Breast epithelium (tissue), 4 donors: ENCODE data around the gene LRRC32. TPM values are rescaled to one million over a fixed set of nuclear protein-coding genes. Genes with fewer than 3 reads are reported as not detected.
"Not testable (repeated sequence)": the region's sequence is repeated elsewhere in the genome, so short reads cannot be mapped to it uniquely, and the experiment has no call there.

Experiments used
- DNase-seq, 2 donors: peaks; one replicate each; pipeline ENCODE4 v3.0.0-alpha.2; 2019; ENCODE audit warnings: low spot score in 2 of 2
- H3K27ac ChIP-seq, 2 donors: fragments of 200-600 bp; sonication (generic) in 1 of 2; one replicate each; pipeline ENCODE4 v1.5.1; 2016 to 2019; ENCODE audit warnings: mild to moderate bottlenecking in 1 of 2
- H3K27me3 ChIP-seq, 2 donors: fragments of 200-600 bp; sonication (generic) in 1 of 2; one replicate each; pipeline versions ENCODE4 v1.5.1 to v1.6.0; 2017 to 2019; ENCODE audit warnings: control low read depth in 1 of 2, mild to moderate bottlenecking in 1 of 2
- H3K36me3 ChIP-seq: fragments of 200-600 bp; one replicate; pipeline ENCODE4 v1.5.1; 2019
- H3K4me1 ChIP-seq, 2 donors: fragments of 200-600 bp; sonication (generic); one replicate each; pipeline ENCODE4 v1.5.1; 2016 to 2019; ENCODE audit warnings: control low read depth in 1 of 2
- H3K4me3 ChIP-seq, 3 donors: fragments of 200-600 bp; sonication (generic); 1 replicate in 2 of 3; 2 replicates in 1 of 3; pipeline ENCODE4 v1.5.1; 2016 to 2019; ENCODE audit warnings: mild to moderate bottlenecking in 3 of 3, moderate library complexity in 2 of 3
- H3K9me3 ChIP-seq, 2 donors: fragments of 200-600 bp; sonication (generic) in 1 of 2; one replicate each; pipeline ENCODE4 v1.5.1; 2016 to 2019; ENCODE audit warnings: control low read depth in 1 of 2
- CTCF ChIP-seq, 3 donors: fragments of 450-650 bp; IDR thresholded peaks; one replicate each; pipeline ENCODE4 v1.5.1; 2016 to 2017; ENCODE audit warnings: antibody characterized with exemption in 3 of 3, mild to moderate bottlenecking in 3 of 3, moderate library complexity in 3 of 3
- POLR2A ChIP-seq: fragments of 450-650 bp; IDR thresholded peaks from one replicate; pipeline ENCODE4 v1.6.1; 2016; ENCODE audit warnings: antibody characterized with exemption, mild to moderate bottlenecking, moderate library complexity
- POLR2AphosphoS5 ChIP-seq, 3 donors: sonication (generic); formaldehyde crosslinking; IDR thresholded peaks; one replicate each; pipeline ENCODE4 v1.6.1; 2017; ENCODE audit warnings: antibody characterized with exemption in 3 of 3
- intact Hi-C: fragments of 100-400 bp; cut with DNase I; formaldehyde crosslinking; loops from one replicate; pipeline ENCODE4 v1.15.1; 2023; ENCODE audit warnings: low total_unique reads
- total RNA-seq, 3 donors: library from RNA; depleted of rRNA; stranded (reverse); fragments of >200 nt; gene quantifications; one replicate each; pipeline ENCODE4 v1.1.0, GENCODE V29; 2016

LRRC32 gene
- total RNA-seq, 3 donors from 2014 or later = 7.5 to 56.0 (median 42.6) TPM

GRCh38 chr11:76622493-76623094 lies 48.0 kb downstream of the LRRC32 start:
- no peak for DNase-seq

GRCh38 chr11:76621868-76622267 lies 48.7 kb downstream of the LRRC32 start:
- no peak for DNase-seq
- peaks cover 0 to 8% of the 10 kb centered on the region in 2 donors for H3K9me3 ChIP-seq
- intact Hi-C loops = no loop called here
- H3K4me1 ChIP-seq = peaks cover 0 to 4% of the 10 kb centered on the region in 2 donors
- no peak overlapping the region for H3K4me3 ChIP-seq
- H3K27me3 ChIP-seq = no peaks in the 10 kb centered on the region
- H3K27ac ChIP-seq = no peak overlapping the region
- TF ChIP-seq POLR2AphosphoS5 (IDR thresholded peaks at IDR 0.05) (no peak), CTCF (IDR thresholded peaks at IDR 0.05) (no peak), POLR2A (no peak)
- H3K36me3 ChIP-seq = no peaks in the 10 kb centered on the region

More at GRCh38 chr11:76622493-76623094, 48.0 kb downstream of the LRRC32 start:
- intact Hi-C loops = no loop called here
- peaks cover 0 to 4% of the 10 kb centered on the region in 2 donors for H3K4me1 ChIP-seq
- no peak for TF ChIP-seq POLR2A
- TF ChIP-seq POLR2AphosphoS5 (IDR thresholded peaks at IDR 0.05) = no peak
- no peak for TF ChIP-seq CTCF (IDR thresholded peaks at IDR 0.05)
- no peaks in the 10 kb centered on the region for H3K27me3 ChIP-seq
- peaks cover 0 to 8% of the 10 kb centered on the region in 2 donors for H3K9me3 ChIP-seq
- no peaks in the 10 kb centered on the region for H3K36me3 ChIP-seq
- H3K4me3 ChIP-seq = no peak overlapping the region
- H3K27ac ChIP-seq = no peak overlapping the region

- DNase-seq = no peak
- no peak overlapping the region for H3K4me3 ChIP-seq
- no peak for TF ChIP-seq CTCF (IDR thresholded peaks at IDR 0.05)
- H3K36me3 ChIP-seq = no peaks in the 10 kb centered on the region
- H3K9me3 ChIP-seq = peaks cover 0 to 8% of the 10 kb centered on the region in 2 donors
- peaks cover 0 to 4% of the 10 kb centered on the region in 2 donors for H3K4me1 ChIP-seq
- intact Hi-C loops = no loop called here
- no peaks in the 10 kb centered on the region for H3K27me3 ChIP-seq
- H3K27ac ChIP-seq = no peak overlapping the region
Measured at GRCh38 chr11:76621466-76621865, 49.1 kb downstream of the LRRC32 start.

- intact Hi-C loops = no loop called here
- H3K27me3 ChIP-seq = no peaks in the 10 kb centered on the region
- DNase-seq = no peak
- TF ChIP-seq CTCF (IDR thresholded peaks at IDR 0.05) = no peak
- no peak for TF ChIP-seq POLR2AphosphoS5 (IDR thresholded peaks at IDR 0.05)
- no peak for TF ChIP-seq POLR2A
- peaks cover 0 to 5% of the 10 kb centered on the region in 2 donors for H3K9me3 ChIP-seq
- H3K4me3 ChIP-seq = no peak overlapping the region
- H3K4me1 ChIP-seq = peaks cover 0 to 4% of the 10 kb centered on the region in 2 donors
- H3K27ac ChIP-seq = no peak overlapping the region
- H3K36me3 ChIP-seq = no peaks in the 10 kb centered on the region
Measured at GRCh38 chr11:76620489-76620888, 50.1 kb downstream of the LRRC32 start.

GRCh38 chr11:76619801-76620200 lies 50.7 kb downstream of the LRRC32 start:
- H3K9me3 ChIP-seq, intact Hi-C loops: not testable (repeated sequence)

More at GRCh38 chr11:76619801-76620200, 50.7 kb downstream of the LRRC32 start:
- not testable (repeated sequence) for H3K27ac ChIP-seq, H3K4me1 ChIP-seq, DNase-seq, H3K27me3 ChIP-seq, H3K4me3 ChIP-seq, H3K36me3 ChIP-seq
